Activated CD4-positive, alpha-beta T cell treated with anti-CD3 and anti-CD28 coated beads for 1 hour (primary cell): ENCODE results near the gene EHF.

Experiments used
- DNase-seq: peaks from one replicate; pipeline ENCODE4 v3.0.0-alpha.2; 2020

Gene EHF

GRCh38 chr11:34627197-34627596, 6.3 kb downstream of the EHF start:
- no peak for DNase-seq

DNA sequence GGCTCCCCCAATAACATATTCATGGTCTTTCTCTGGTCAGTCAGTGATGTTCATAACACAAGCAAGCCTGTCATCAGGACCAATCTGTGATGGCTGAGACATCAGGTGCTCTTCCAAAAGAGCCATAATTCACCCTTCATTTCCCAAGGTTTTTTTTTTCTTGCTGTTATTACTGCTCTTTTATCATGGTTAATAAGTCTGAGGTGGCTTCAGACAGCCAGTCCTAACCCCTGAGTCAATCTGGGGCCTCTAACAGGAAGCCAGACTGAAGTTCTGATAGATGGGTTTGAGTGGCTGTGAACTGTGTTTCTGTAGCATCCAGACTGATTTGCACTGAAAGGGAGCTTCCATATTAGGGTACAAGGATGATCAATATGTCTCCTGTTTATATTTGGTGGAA, 8.8 kb downstream of the EHF start:
- DNase-seq, result no peak

GRCh38 chr11:34630544-34630943, 9.7 kb downstream of the EHF start:
- no peak for DNase-seq

GRCh38 chr11:34631297-34631696, 10.4 kb downstream of the EHF start:
- no peak for DNase-seq

DNA sequence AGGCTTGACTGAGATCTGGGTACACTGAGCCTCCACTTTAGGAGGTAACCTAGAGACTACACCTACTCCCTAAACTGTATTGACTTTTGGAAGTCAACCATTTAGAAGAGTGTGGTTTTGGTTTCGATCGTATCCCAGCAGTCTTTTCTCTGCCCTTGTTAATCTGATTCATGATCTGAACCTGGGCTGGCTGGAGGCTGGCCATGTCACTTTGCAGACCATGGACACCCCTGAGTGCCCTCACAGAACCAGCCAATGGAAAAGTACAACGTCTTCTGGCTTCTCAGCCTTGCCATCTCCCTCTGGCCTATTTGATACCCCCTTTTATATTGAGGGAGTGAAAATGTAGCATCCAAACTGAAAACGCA, 10.8 kb downstream of the EHF start:
- no peak for DNase-seq

GRCh38 chr11:34632105-34632791, 11.4 kb downstream of the EHF start:
- DNase-seq, result no peak

DNA sequence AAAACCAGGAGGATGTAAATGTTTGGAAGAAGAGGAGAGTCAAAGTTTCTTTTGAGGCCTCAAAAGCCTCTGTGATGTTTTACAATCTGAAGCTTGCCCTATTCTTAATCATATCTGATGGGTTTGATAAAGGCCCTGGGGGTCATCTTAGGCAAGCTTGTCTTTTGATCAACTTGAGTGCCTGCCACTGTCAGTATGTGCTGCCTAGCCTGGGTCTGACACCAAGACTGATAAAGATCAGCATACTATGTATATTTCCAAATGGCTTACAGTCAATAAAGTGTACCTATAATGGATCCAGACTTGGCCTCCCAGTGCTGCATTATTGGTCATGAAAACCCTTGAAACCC, 12.7 kb downstream of the EHF start:
- DNase-seq, result no peak

GRCh38 chr11:34633990-34634693, 13.2 kb downstream of the EHF start:
- no peak for DNase-seq

DNA sequence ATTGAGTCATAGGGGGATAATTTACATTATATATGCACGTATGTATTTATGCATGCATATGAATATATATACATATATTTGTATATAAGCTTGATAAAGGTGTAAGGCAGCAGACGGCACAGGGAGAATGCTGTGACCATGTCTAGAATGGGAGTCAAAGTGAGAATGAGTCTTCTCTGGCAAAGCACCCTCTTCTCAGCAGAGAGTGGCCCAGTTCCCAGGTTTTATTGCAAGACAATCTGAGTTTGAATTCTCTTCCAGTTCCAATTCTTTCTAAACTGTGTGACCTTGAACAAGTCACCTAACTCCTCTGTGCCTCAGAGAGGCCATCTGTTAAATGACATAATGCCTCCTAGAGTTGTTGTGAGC, 13.8 kb downstream of the EHF start:
- no peak for DNase-seq

- no peak for DNase-seq
Observed at GRCh38 chr11:34636127-34636526, 15.2 kb downstream of the EHF start.

- DNase-seq, result no peak
Observed at GRCh38 chr11:34637303-34637702, 16.4 kb downstream of the EHF start.

DNA sequence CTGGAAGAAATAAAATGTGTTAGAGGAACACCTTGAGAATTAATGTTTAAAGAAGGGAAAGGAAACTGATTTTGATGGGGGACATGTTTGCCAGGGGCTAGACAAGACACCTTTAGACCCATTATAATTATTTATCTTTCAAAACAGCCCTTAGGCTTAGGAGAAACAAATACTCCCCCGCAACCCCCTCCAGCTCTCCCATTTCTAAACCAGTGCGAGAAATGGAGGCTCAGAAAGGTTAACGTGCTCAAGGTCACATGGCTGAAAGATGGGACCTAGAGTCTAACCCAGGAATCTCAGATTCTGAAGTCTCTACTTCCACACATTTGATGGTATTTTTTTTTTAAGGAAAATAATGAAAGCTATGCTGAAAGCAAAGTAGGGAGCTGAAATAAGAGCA, 18.0 kb downstream of the EHF start:
- DNase-seq, result no peak

DNA sequence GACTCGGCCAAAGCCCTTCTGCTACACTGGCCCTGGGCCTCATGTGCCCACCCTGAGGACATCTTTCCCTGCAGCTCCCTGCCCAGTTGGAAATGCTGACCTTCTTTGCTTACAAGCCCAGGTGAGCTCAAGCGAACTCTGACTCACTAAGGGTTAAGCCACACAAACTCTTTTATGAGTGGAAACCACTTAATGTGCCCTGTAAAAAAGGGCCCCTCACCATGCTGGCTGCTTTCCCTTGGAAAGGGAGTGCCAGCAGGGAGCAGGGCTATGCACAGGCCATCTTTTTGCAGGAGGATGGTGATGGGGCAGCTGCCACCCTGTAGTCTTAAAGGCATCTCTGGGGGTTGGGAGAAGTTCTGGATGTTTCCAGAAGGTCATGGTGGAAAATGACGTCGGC, 18.7 kb downstream of the EHF start:
- DNase-seq, result no peak

GRCh38 chr11:34640050-34640923, 19.4 kb downstream of the EHF start:
- DNase-seq, result no peak

- no peak for DNase-seq
Observed at GRCh38 chr11:34640924-34641275, 20.0 kb downstream of the EHF start.

DNA sequence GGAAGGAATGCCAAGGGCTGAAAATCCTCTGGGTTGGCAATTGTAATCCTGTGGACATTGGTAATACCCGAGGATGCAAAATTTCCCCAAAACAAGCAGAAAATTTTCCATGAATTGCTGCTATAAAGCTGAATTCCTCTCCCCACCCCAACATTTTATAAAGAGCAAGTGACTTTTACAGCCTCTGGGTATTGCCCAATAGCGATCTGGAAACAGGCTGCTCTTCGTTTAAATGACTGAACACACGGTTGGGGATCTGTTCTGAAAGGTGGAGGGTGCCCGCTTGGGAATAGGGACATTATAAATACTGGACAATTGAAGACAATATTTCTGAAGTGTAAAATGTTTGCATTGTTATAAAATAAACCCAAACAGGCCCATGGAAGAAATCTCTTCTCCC, 20.6 kb downstream of the EHF start:
- DNase-seq, result no peak

DNA sequence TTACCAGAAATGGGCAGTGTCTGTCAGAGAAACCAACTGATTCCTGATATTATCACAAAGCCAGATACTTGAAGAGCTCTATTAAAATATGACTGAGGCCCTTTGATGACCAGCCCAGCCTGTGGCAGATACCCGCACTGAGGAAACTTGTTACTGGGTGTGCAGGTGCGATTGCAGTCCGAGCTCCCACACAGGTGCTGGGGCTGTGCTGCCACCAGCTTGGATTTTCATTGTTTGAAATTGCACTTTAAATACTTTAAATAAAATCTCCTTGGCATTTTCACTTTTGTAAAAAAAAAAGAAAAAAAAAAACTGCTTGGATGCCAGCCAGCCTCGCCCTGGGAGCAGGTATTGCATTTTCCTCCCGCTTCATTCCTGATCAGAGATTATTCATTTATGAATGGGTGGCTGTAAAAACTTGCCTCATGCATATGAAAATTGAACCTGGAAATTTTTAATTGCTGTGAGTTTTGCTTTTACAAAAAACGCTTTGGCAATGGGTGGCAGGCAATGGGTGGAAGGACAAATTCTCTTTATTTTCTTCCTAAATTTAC, 21.2 kb downstream of the EHF start:
- DNase-seq, result no peak

GRCh38 chr11:34642873-34643272, 22.0 kb downstream of the EHF start:
- no peak for DNase-seq

- DNase-seq, result no peak
Observed at GRCh38 chr11:34643311-34643710, 22.4 kb downstream of the EHF start.

GRCh38 chr11:34643846-34644245, 23.0 kb downstream of the EHF start:
- no peak for DNase-seq

DNA sequence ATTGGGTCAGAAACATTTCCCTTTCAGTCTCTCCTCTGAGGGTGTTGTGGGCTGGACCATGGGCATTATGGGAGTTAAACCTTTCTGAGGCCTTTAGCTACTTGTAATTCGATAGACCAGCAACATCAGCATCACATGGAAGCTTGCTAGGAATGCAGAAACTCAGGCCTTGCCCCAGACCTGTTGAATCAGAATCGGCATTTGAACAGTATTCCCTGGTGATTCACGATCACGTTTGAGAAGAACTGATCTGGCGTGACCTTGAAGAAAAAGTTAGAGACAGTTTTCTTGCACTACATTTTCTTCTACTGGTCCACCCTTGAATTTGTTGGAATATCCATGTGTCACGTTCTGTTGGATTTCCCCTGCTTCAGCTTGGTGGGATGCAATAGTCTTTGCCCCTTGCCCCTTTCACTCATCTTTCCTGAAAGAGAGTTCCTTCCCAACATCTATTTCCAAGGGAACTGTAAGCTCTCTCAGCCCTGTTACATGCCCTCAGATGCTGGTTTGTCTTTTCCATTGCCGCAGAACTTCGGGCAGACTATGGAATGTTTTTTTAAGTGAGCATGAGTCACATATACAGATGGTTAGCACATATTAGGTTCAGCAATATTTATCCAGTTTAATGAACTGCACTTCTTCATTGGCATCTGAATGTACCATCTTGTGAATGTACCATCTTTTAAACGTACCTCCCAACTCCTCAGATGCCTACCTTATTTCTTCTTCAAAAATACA, 23.9 kb downstream of the EHF start:
- DNase-seq, result no peak

GRCh38 chr11:34646431-34646830, 25.5 kb downstream of the EHF start:
- DNase-seq, result no peak

GRCh38 chr11:34647131-34647530, 26.2 kb downstream of the EHF start:
- DNase-seq, result no peak
